Spleen (tissue), 7 donors: ENCODE results near the gene PHKA1.

ENCODE experiments used
- POLR2A ChIP-seq, 3 donors: fragments of 450-650 bp; IDR thresholded peaks; one replicate each; pipeline ENCODE4 v1.5.1; 2017; ENCODE audit warnings: antibody characterized with exemption in 3 of 3, mild to moderate bottlenecking in 1 of 3
- POLR2AphosphoS5 ChIP-seq, 3 donors: sonication (generic); formaldehyde crosslinking; IDR thresholded peaks; one replicate each; pipeline ENCODE4 v1.5.1; 2017; ENCODE audit warnings: antibody characterized with exemption in 3 of 3
- TF ChIP-seq, protein P1 (sequence below), 11 experiments: fragments of 200-600 bp in 7 of 11; fragments of 450-650 bp in 4 of 11; sonication (generic) in 4 of 11; IDR thresholded peaks in 8 of 11; conservative IDR thresholded peaks in 3 of 11; 1 replicate in 7 of 11; 2 replicates in 4 of 11; pipeline versions ENCODE4 v1.4.0 to v1.8.0; 2016 to 2021; ENCODE audit warnings: antibody characterized with exemption in 11 of 11, inconsistent platforms in 4 of 11, mild to moderate bottlenecking in 1 of 11
- donor health status: DM: no; HTN: no; CAD: no; lungs with moderate emphysema.
- donor health status: DM: no; HTN: no; CAD: no.
- donor health status: DM: no; HTN: no; CAD: no.

DNA sequence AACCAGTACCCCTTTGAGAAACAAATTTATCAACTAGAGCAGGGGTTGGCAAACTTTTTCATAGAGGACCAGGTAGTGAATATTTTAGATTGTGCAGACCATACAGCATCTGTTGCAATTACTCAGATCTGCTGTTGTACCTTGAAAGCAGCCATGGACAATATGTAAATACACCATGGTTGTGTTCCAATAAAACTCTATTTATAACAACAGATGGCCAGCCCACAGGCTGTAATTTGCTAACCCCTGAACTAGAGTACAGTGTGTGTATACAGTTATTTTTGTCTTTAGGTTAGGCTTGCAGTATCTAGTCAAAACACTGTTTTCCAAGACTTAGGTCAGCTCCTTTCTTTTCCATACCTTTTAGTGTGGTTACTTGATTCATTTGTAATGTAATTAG lies 54.4 kb downstream of the PHKA1 start:
- TF ChIP-seq, protein P1, sequence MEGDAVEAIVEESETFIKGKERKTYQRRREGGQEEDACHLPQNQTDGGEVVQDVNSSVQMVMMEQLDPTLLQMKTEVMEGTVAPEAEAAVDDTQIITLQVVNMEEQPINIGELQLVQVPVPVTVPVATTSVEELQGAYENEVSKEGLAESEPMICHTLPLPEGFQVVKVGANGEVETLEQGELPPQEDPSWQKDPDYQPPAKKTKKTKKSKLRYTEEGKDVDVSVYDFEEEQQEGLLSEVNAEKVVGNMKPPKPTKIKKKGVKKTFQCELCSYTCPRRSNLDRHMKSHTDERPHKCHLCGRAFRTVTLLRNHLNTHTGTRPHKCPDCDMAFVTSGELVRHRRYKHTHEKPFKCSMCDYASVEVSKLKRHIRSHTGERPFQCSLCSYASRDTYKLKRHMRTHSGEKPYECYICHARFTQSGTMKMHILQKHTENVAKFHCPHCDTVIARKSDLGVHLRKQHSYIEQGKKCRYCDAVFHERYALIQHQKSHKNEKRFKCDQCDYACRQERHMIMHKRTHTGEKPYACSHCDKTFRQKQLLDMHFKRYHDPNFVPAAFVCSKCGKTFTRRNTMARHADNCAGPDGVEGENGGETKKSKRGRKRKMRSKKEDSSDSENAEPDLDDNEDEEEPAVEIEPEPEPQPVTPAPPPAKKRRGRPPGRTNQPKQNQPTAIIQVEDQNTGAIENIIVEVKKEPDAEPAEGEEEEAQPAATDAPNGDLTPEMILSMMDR (IDR thresholded peaks at IDR 0.05 in 8 of 11, conservative IDR thresholded peaks at IDR 0.05 in 3 of 11), result no peak
- no peak for TF ChIP-seq POLR2A (IDR thresholded peaks at IDR 0.05)
- no peak for TF ChIP-seq POLR2AphosphoS5 (IDR thresholded peaks at IDR 0.05)
